Neural crest cell (in vitro differentiated cells): ENCODE results near the gene ARHGEF40. TPM values are rescaled to one million over a fixed set of nuclear protein-coding genes. Genes with fewer than 3 reads are reported as not detected.

Source experiments
- DNase-seq: peaks from one replicate; pipeline ENCODE4 v3.0.0; 2021; ENCODE audit warnings: low read depth, mixed read lengths, low spot score
- H3K27ac Mint-ChIP-seq: one replicate; pipeline ENCODE4 v1.8.0; 2021; ENCODE audit warnings: mild to moderate bottlenecking, mixed read lengths; ENCODE audit not compliant: unreplicated experiment
- H3K27me3 Mint-ChIP-seq: 2 replicates; pipeline ENCODE4 v1.8.0; 2021; ENCODE audit warnings: low read depth, mild to moderate bottlenecking, mixed read lengths
- H3K36me3 Mint-ChIP-seq: 2 replicates; pipeline ENCODE4 v1.8.0; 2021; ENCODE audit warnings: low read depth, mild to moderate bottlenecking, mixed read lengths
- H3K4me1 Mint-ChIP-seq: 2 replicates; pipeline ENCODE4 v1.8.0; 2021; ENCODE audit warnings: mixed read lengths
- H3K4me3 Mint-ChIP-seq: one replicate; pipeline ENCODE4 v1.8.0; 2021; ENCODE audit warnings: mild to moderate bottlenecking, mixed read lengths
- H3K9me3 Mint-ChIP-seq: 2 replicates; pipeline ENCODE4 v1.8.0; 2021; ENCODE audit warnings: mixed read lengths
- total RNA-seq: library from RNA; stranded (reverse); gene quantifications from 2 replicates; pipeline ENCODE4 v1.2.1, GENCODE V29; 2021
- TF ChIP-seq, protein P1 (sequence below): fragments of 200-600 bp; sonication (generic); conservative IDR thresholded peaks from 2 replicates; pipeline ENCODE4 v1.5.0; 2021; ENCODE audit warnings: antibody characterized with exemption, mild to moderate bottlenecking

Gene ARHGEF40
- total RNA-seq, 1 donor from 2014 or later = 73.8 TPM

DNA sequence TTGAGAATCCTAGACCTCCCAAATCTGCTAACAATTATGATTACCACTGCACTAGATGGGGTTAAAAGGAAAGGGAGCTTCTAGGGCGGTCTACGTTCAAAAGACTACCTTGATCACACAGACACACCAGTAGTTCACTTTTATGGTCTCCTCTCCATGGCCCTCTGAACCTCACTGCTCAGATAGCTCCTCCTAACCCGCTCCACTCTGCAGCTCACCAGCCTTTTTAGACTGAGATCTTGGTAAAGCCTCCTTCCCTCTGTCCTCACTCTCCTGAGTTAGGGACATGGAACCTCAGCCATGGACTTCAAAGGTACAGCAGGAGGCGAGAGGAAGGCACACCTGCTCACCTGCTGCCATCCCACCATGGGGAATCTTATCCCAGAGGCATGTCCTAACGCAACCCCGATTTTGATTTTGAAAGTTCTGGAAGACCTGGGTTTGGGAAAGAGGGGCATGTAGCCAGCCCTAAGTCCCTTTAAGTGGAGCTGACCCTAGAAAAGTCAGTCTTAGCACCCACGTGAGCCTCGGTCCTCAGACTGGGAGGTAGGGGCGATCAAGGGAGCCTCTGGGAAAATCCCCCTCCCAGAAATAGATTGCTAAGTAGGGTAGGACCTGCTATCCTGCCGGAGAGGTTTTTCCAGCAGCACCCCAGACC is 27.0 kb downstream of the ARHGEF40 start:
- H3K9me3 Mint-ChIP-seq = no peaks in the 10 kb centered on the region
- peaks cover 17% of the 10 kb centered on the region for H3K36me3 Mint-ChIP-seq
- peaks cover 69% of the 10 kb centered on the region for H3K4me1 Mint-ChIP-seq
- H3K27ac Mint-ChIP-seq = peak overlapping the region; percentile 99
- TF ChIP-seq, protein P1, sequence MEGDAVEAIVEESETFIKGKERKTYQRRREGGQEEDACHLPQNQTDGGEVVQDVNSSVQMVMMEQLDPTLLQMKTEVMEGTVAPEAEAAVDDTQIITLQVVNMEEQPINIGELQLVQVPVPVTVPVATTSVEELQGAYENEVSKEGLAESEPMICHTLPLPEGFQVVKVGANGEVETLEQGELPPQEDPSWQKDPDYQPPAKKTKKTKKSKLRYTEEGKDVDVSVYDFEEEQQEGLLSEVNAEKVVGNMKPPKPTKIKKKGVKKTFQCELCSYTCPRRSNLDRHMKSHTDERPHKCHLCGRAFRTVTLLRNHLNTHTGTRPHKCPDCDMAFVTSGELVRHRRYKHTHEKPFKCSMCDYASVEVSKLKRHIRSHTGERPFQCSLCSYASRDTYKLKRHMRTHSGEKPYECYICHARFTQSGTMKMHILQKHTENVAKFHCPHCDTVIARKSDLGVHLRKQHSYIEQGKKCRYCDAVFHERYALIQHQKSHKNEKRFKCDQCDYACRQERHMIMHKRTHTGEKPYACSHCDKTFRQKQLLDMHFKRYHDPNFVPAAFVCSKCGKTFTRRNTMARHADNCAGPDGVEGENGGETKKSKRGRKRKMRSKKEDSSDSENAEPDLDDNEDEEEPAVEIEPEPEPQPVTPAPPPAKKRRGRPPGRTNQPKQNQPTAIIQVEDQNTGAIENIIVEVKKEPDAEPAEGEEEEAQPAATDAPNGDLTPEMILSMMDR = no peak
- no peak for DNase-seq
- peak overlapping the region; percentile 97 for H3K4me3 Mint-ChIP-seq
- H3K27me3 Mint-ChIP-seq = peaks cover 18% of the 10 kb centered on the region

DNA sequence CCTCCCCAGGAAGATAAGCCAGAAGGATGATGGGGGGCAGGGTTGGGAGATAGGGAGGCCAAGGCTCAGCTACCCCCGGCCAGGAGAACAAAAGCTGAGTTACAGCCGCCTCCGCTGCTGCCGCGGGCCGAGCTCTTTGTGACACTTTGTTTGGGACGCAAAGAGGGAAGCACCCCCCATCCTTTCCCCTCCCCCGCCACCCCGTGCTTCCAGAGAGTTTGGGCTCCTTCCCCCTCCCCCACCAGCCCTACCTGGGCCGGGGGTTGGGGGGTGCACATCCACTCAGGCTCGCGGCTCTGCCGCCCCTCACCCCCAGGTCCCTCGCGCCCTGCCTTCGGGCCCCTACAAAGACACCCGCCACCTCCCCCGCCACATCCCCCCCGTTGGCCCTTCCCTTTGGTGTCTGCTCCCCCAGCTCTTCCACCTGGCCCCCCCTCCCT is 27.6 kb downstream of the ARHGEF40 start:
- DNase-seq = no peak
- peak overlapping the region; percentile 99 for H3K27ac Mint-ChIP-seq

DNA sequence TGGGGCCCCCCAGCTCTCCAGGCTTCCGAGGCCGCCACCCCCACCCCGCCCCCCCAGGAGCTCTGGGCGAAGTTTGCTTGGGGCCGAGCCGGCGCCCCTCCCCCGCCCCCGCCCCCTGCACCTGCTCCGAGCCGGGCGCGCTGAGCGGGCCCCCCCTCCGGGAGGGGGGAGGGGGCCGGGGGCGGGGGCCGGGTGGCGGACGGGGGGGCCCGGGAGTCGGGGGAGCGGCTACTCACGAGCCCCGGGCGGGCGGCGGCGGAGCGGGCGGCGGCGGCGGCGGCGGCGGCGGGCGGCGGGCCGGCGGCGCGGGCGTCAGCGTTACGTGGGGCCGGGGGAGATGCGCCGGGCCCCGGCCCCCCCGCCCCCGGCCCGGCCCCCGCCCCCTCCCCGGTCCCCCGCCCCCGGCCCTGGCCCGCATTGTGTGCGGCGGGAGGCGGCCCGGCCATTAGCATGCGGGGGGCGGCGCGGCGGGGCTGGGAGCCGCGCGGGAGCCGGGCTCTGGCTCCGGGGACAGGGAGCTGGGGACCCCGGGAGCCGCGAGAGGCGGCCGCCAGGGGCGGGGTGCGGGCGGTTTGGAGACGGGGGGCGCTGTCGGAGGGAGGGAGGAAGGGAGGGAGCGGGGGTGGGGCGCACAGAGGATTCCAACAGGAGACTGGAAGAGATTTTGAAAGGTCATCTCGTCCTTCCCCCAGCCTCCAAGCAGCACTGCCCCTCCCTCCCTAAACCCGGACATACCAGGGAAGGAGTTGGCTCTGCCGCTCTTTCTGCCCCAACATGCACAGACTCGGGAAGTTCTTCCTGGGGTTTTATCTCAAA is 28.2 kb downstream of the ARHGEF40 start, which contains the start of gene ZNF219:
Gene ZNF219 (minus strand): TSS at position 580 of the 816 bp plus-strand sequence. CDS start 5,064 bp downstream, outside the sequence.
- peak; percentile 56 for DNase-seq
- H3K27ac Mint-ChIP-seq = peak within 1 kb of the TSS; percentile 99
- peaks cover 16% of the 10 kb centered on the region for H3K27me3 Mint-ChIP-seq
- peaks cover 69% of the 10 kb centered on the region for H3K4me1 Mint-ChIP-seq
- TF ChIP-seq, protein P1 = no peak
- H3K36me3 Mint-ChIP-seq = peaks cover 7% of the 10 kb centered on the region
- H3K4me3 Mint-ChIP-seq = peak within 1 kb of the TSS; percentile 97
- no peaks in the 10 kb centered on the region for H3K9me3 Mint-ChIP-seq

More for the DNA sequence above, 27.6 kb downstream of the ARHGEF40 start:
- TF ChIP-seq, protein P1 = no peak
- Mint-ChIP-seq H3K36me3 (peaks cover 13% of the 10 kb centered on the region), H3K27me3 (peaks cover 16% of the 10 kb centered on the region), H3K9me3 (no peaks in the 10 kb centered on the region), H3K4me3 (peak overlapping the region; percentile 97), H3K4me1 (peaks cover 70% of the 10 kb centered on the region)

DNA sequence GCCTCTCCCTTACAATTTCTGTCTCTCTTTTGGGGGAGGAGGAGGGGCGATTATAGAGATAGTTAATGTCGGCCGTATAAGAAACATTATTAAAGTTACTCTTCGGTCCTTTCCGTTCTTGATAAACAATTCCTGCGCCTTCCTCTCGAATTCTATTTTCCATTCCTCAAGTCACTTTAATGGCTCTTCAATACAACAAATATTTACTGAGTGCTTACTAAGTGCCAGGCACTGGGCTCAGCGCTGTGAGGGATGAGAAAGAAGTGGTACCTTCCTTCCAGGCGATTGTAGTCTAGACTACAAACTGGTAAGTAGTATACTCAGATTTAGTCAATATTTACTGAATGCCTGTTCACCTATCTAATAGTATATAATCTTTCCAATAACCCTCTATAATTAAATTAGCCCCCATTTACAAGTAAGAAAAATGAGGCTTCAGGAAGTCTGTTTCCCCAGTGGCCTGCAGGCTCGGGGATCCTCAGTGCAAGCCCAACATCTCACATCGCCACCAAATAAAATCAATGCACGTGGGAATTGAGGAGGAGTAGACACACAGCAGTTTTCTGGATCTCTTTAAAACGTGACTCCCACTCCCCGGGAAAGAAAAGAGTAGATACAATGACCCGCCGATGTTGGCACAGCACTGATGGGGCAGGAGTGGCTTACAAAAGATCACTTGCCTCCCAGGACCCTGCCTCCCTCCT is 28.9 kb downstream of the ARHGEF40 start:
- DNase-seq = no peak
- Mint-ChIP-seq H3K4me3 (peak overlapping the region; percentile 87), H3K9me3 (no peaks in the 10 kb centered on the region), H3K27ac (peak overlapping the region; percentile 13), H3K36me3 (peaks cover under 1% of the 10 kb centered on the region), H3K4me1 (peaks cover 65% of the 10 kb centered on the region), H3K27me3 (peaks cover 11% of the 10 kb centered on the region)
- TF ChIP-seq, protein P1 = no peak

DNA sequence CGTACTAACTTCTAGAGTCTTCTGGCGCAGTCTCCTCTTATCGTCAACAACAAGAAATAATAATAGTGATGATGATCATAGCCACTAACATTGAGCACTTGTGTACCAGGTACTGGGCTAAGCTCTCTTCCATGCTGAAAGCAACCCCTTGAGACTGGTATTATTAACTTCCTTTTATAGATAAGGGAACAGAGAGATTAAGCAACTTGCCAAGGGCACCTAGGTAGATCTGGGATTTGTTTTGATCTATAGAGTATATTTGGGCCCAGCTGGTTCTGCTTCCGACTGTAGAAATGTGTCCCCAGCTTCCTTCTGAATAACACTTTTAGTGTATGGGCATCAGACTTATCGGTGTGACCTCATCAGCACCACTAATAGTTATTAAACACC is 29.5 kb downstream of the ARHGEF40 start:
- H3K27me3 Mint-ChIP-seq = peaks cover 7% of the 10 kb centered on the region
- peak overlapping the region; percentile 87 for H3K4me3 Mint-ChIP-seq
- DNase-seq = no peak
- peaks cover 64% of the 10 kb centered on the region for H3K4me1 Mint-ChIP-seq
- TF ChIP-seq, protein P1 = no peak
- H3K36me3 Mint-ChIP-seq = no peaks in the 10 kb centered on the region
- H3K9me3 Mint-ChIP-seq = no peaks in the 10 kb centered on the region
- peak overlapping the region; percentile 13 for H3K27ac Mint-ChIP-seq
